A549 (cell line): ENCODE data around the gene FSTL5. TPM values are rescaled to one million over a fixed set of nuclear protein-coding genes. Genes with fewer than 3 reads are reported as not detected.

Source experiments
- ATAC-seq, 2 experiments: fragments of 200-7000 bp in 1 of 2; fragments of >200 bp in 1 of 2; cut with Nextera tagmentation in 1 of 2; cut with Tn5 transposase in 1 of 2; 3 replicates each; pipeline versions ENCODE4 v1.8.0 to v1.9.1; 2018 to 2020; ENCODE audit warnings: mild to moderate bottlenecking in 1 of 2, moderate library complexity in 1 of 2
- CTCF ChIA-PET: fragments of 300-600 bp; sonication (Branson Sonifier 250); formaldehyde crosslinking; extraction: SDS; loops from one replicate; lab custom pipeline; 2021; ENCODE audit warnings: antibody characterized with exemption, inconsistent platforms; lab: Yijun Ruan, JAX
- POLR2A ChIA-PET: fragments of 350-600 bp; formaldehyde crosslinking; extraction: SDS; loops from one replicate; lab custom pipeline; 2021; ENCODE audit warnings: antibody characterized with exemption, inconsistent platforms; lab: Yijun Ruan, JAX
- DNase-seq, 2 experiments: peaks; one replicate each; pipeline versions ENCODE4 v3.0.0 to v3.0.0-alpha.2; 2011 to 2016; ENCODE audit warnings: low read depth in 1 of 2, low spot score in 1 of 2
- FAIRE-seq: peaks from 2 replicates; lab custom pipeline; 2011; peaks lifted over from hg19 to GRCh38; lab: Jason Lieb, UNC
- H3K27ac ChIP-seq, 2 experiments: fragments of >200 bp; sonication (Bioruptor Twin); formaldehyde crosslinking; 3 replicates each; pipeline ENCODE4 v1.5.1; 2016 to 2017
- H3K4me1 ChIP-seq: fragments of >200 bp; sonication (Bioruptor Twin); formaldehyde crosslinking; 3 replicates; pipeline ENCODE4 v1.6.1; 2016
- H3K4me2 ChIP-seq: fragments of >200 bp; sonication (Bioruptor Twin); formaldehyde crosslinking; 3 replicates; pipeline ENCODE4 v1.6.1; 2016
- H3K4me3 ChIP-seq: fragments of >200 bp; sonication (Bioruptor Twin); formaldehyde crosslinking; 3 replicates; pipeline ENCODE4 v1.5.1; 2016
- H3K9me3 ChIP-seq: fragments of >200 bp; sonication (Bioruptor Twin); formaldehyde crosslinking; 3 replicates; pipeline ENCODE4 v1.6.1; 2016
- CBX2 ChIP-seq: fragments of 200-600 bp; sonication (generic); IDR thresholded peaks from 2 replicates; pipeline ENCODE4 v1.6.1; 2016; ENCODE audit warnings: low read depth, mild to moderate bottlenecking, borderline replicate concordance
- CHD2 ChIP-seq: fragments of 150-350 bp; IDR thresholded peaks from 2 replicates; pipeline ENCODE4 v1.6.1; 2014; ENCODE audit warnings: low read length; ENCODE audit not compliant: partially characterized antibody
- CHD4 ChIP-seq: fragments of 200-600 bp; sonication (generic); IDR thresholded peaks from 2 replicates; pipeline ENCODE4 v1.6.1; 2016; ENCODE audit warnings: antibody characterized with exemption, mild to moderate bottlenecking, borderline replicate concordance
- EHF ChIP-seq: fragments of 250-450 bp; sonication (Bioruptor Pico); IDR thresholded peaks from 2 replicates; pipeline ENCODE4 v1.5.0; 2020; ENCODE audit warnings: mild to moderate bottlenecking
- EP300 ChIP-seq, 2 experiments: fragments of >200 bp; sonication (Bioruptor Twin); formaldehyde crosslinking; IDR thresholded peaks; 2 replicates in 1 of 2; 3 replicates in 1 of 2; pipeline ENCODE4 v1.6.1; 2016 to 2017
- FOSL2 ChIP-seq, 2 experiments: fragments of 450-650 bp in 1 of 2; fragments of >200 bp in 1 of 2; sonication (Bioruptor Twin) in 1 of 2; formaldehyde crosslinking; IDR thresholded peaks; 2 replicates each; pipeline versions ENCODE4 v1.5.0 to v1.6.1; 2016 to 2020; ENCODE audit warnings: mild to moderate bottlenecking in 1 of 2, moderate library complexity in 1 of 2
- HOXA7 ChIP-seq: fragments of 250-450 bp; sonication (Bioruptor Pico); IDR thresholded peaks from 2 replicates; pipeline ENCODE4 v1.5.0; 2020; ENCODE audit warnings: mild to moderate bottlenecking, moderate library complexity
- JUNB ChIP-seq: fragments of >200 bp; sonication (Bioruptor Twin); formaldehyde crosslinking; IDR thresholded peaks from 2 replicates; pipeline ENCODE4 v1.6.1; 2016
- MYC ChIP-seq: IDR thresholded peaks from 2 replicates; pipeline ENCODE4 v1.6.1; 2012; ENCODE audit warnings: mild to moderate bottlenecking, inconsistent platforms, low read length, improper control_type of control experiment, borderline replicate concordance
- NFE2L2 ChIP-seq: fragments of 150-350 bp; conservative IDR thresholded peaks from 2 replicates; pipeline ENCODE4 v1.6.1; 2014; ENCODE audit warnings: low read length
- NR3C1 ChIP-seq: fragments of >200 bp; sonication (Bioruptor Twin); formaldehyde crosslinking; IDR thresholded peaks from 3 replicates; pipeline ENCODE4 v1.6.1; 2017
- POLR2AphosphoS2 ChIP-seq: conservative IDR thresholded peaks from 2 replicates; pipeline ENCODE4 v1.6.1; 2012; ENCODE audit warnings: low read length, improper control_type of control experiment, inconsistent platforms
- RAD21 ChIP-seq, 2 experiments: fragments of >200 bp in 1 of 2; sonication (Bioruptor Twin) in 1 of 2; formaldehyde crosslinking in 1 of 2; IDR thresholded peaks in 1 of 2; conservative IDR thresholded peaks in 1 of 2; 2 replicates in 1 of 2; 3 replicates in 1 of 2; pipeline ENCODE4 v1.6.1; 2012 to 2018; ENCODE audit warnings: inconsistent platforms in 1 of 2
- RCOR1 ChIP-seq: fragments of 150-350 bp; IDR thresholded peaks from 2 replicates; pipeline ENCODE4 v1.6.1; 2014; ENCODE audit warnings: antibody characterized with exemption, low read length, low read depth
- ZC3H11A ChIP-seq: fragments of 450-650 bp; IDR thresholded peaks from 2 replicates; pipeline ENCODE4 v1.6.1; 2014; ENCODE audit warnings: antibody characterized with exemption, mild to moderate bottlenecking
- ZFP36 ChIP-seq: fragments of 450-650 bp; IDR thresholded peaks from 2 replicates; pipeline ENCODE4 v1.6.1; 2014; ENCODE audit warnings: borderline replicate concordance; ENCODE audit not compliant: partially characterized antibody
- ZNF302 ChIP-seq: fragments of 250-450 bp; sonication (Bioruptor Pico); IDR thresholded peaks from 2 replicates; pipeline ENCODE4 v1.9.0; 2021; ENCODE audit warnings: inconsistent platforms, mild to moderate bottlenecking, moderate library complexity
- ZSCAN20 ChIP-seq: fragments of 250-450 bp; sonication (Bioruptor Pico); IDR thresholded peaks from 2 replicates; pipeline ENCODE4 v1.8.0; 2022; ENCODE audit warnings: mild to moderate bottlenecking, moderate library complexity
- WGBS: methylation state at CpG from one replicate; pipeline ENCODE4 v1.1.6; 2017; ENCODE audit errors: missing lambda C conversion rate; 5-methylcytosine and 5-hydroxymethylcytosine counted together
- polyA plus RNA-seq, 4 experiments: library from polyadenylated mRNA; depleted of rRNA in 3 of 4; stranded (reverse); fragments of >200 nt; fragmentation: RNase III in 1 of 4; extraction: RNeasy Plus Mini Kit Qiagen cat#74134 plus additional on column Dnase treatment in 1 of 4; gene quantifications; 2 replicates in 3 of 4; 3 replicates in 1 of 4; pipeline ENCODE4 v1.2.3, GENCODE V29; 2011 to 2017
- TF ChIP-seq, protein P1 (sequence below): fragments of >200 bp; sonication (Bioruptor Twin); formaldehyde crosslinking; IDR thresholded peaks from 2 replicates; pipeline ENCODE4 v1.6.1; 2016
- TF ChIP-seq, protein P2 (sequence below): IDR thresholded peaks from 2 replicates; pipeline ENCODE4 v1.6.1; 2012; ENCODE audit warnings: low read depth, borderline replicate concordance
- TF ChIP-seq, protein P3 (sequence below): fragments of >200 bp; sonication (Bioruptor Twin); formaldehyde crosslinking; IDR thresholded peaks from 3 replicates; pipeline ENCODE4 v1.6.1; 2016
- TF ChIP-seq, protein P4 (sequence below): fragments of 150-350 bp; IDR thresholded peaks from 2 replicates; pipeline ENCODE4 v1.6.1; 2014; ENCODE audit warnings: low read depth, mild to moderate bottlenecking, low read length
- TF ChIP-seq, protein P5 (sequence below): IDR thresholded peaks from 2 replicates; pipeline ENCODE4 v1.6.1; 2012
- TF ChIP-seq, protein P6 (sequence below): fragments of 450-650 bp; IDR thresholded peaks from 2 replicates; pipeline ENCODE4 v1.6.1; 2014; ENCODE audit warnings: antibody characterized with exemption

FSTL5 gene
- polyA plus RNA-seq, 2 of the 4 experiments (the other 2 are of a cell fraction), result 0.06 to 0.10 TPM

DNA sequence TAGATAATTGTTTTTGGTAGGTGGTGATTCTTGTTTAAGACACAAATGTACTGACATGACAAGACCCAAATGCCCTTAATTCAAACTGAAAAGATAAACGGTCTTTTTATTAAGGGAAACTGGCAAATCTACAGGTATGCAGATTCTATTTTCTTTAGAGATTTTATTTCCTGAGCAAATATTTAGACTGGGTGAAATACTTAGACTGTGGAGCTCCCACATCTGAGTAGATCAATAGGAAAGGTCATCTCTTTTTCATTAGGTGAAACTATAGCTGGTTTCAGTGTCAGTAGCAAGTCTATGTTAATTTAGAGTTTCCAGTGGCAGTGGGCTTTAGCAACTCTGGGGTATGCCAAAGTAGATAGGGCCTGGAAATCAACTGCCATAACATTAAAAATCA is 446.7 kb downstream of the FSTL5 start:
- FAIRE-seq (no peak), DNase-seq (no peak), ATAC-seq (no peak)
- Histone ChIP-seq H3K4me3 (no peak overlapping the region), H3K27ac (no peak overlapping the region), H3K4me1 (no peaks in the 10 kb centered on the region), H3K4me2 (no peak overlapping the region), H3K9me3 (no peaks in the 10 kb centered on the region)
- ChIA-PET CTCF (no interaction called here), POLR2A (no interaction called here)
- TF ChIP-seq HOXA7 (CRISPR knock-in tag) (no peak), NFE2L2 (no peak), ZFP36 (no peak), ZNF302 (CRISPR knock-in tag) (no peak), POLR2AphosphoS2 (no peak), CHD2 (no peak)
- TF ChIP-seq, protein P1, sequence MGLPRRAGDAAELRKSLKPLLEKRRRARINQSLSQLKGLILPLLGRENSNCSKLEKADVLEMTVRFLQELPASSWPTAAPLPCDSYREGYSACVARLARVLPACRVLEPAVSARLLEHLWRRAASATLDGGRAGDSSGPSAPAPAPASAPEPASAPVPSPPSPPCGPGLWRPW, result no peak
- 9% methylated on average over 1 of the region's 1 CpG for WGBS

DNA sequence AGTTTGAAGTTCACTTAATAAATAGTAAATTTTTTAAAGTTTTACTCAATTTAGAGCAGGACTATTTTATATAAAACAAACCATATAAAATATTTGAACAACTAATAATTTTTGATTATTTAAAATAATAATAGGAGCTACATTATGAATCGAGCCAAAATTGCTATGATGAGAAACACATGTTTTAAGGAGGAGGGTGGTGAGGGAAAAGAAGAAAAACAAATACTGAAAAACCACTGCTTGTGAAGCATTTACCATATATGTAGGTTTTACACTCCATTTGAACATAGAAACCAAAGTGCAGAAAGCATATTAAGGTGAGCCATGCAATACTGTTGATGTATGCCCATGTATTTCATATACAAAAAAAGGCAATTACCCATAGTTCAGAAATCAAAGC is 448.9 kb downstream of the FSTL5 start:
- FAIRE-seq (no peak), ATAC-seq (no peak), DNase-seq (no peak)
- Histone ChIP-seq H3K9me3 (no peaks in the 10 kb centered on the region), H3K27ac (no peak overlapping the region), H3K4me2 (no peak overlapping the region), H3K4me1 (no peaks in the 10 kb centered on the region), H3K4me3 (no peak overlapping the region)
- TF ChIP-seq, protein P2, sequence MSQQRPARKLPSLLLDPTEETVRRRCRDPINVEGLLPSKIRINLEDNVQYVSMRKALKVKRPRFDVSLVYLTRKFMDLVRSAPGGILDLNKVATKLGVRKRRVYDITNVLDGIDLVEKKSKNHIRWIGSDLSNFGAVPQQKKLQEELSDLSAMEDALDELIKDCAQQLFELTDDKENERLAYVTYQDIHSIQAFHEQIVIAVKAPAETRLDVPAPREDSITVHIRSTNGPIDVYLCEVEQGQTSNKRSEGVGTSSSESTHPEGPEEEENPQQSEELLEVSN, result no peak
- no peak for TF ChIP-seq RAD21 (conservative IDR thresholded peaks at IDR 0.05 in 1 of 2, IDR thresholded peaks at IDR 0.05 in 1 of 2)
- TF ChIP-seq ZSCAN20 (CRISPR knock-in tag), result no peak
- TF ChIP-seq FOSL2 (IDR thresholded peaks at IDR 0.05), result no peak
- no peak for TF ChIP-seq FOSL2 (CRISPR knock-in tag; IDR thresholded peaks at IDR 0.05)
- TF ChIP-seq NR3C1, result no peak
- TF ChIP-seq MYC, result no peak
- no peak for TF ChIP-seq CHD4
- TF ChIP-seq RCOR1, result no peak
- TF ChIP-seq, protein P3, sequence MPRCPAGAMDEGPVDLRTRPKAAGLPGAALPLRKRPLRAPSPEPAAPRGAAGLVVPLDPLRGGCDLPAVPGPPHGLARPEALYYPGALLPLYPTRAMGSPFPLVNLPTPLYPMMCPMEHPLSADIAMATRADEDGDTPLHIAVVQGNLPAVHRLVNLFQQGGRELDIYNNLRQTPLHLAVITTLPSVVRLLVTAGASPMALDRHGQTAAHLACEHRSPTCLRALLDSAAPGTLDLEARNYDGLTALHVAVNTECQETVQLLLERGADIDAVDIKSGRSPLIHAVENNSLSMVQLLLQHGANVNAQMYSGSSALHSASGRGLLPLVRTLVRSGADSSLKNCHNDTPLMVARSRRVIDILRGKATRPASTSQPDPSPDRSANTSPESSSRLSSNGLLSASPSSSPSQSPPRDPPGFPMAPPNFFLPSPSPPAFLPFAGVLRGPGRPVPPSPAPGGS, result no peak
- TF ChIP-seq, protein P4, sequence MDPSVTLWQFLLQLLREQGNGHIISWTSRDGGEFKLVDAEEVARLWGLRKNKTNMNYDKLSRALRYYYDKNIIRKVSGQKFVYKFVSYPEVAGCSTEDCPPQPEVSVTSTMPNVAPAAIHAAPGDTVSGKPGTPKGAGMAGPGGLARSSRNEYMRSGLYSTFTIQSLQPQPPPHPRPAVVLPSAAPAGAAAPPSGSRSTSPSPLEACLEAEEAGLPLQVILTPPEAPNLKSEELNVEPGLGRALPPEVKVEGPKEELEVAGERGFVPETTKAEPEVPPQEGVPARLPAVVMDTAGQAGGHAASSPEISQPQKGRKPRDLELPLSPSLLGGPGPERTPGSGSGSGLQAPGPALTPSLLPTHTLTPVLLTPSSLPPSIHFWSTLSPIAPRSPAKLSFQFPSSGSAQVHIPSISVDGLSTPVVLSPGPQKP, result no peak
- no peak for TF ChIP-seq ZC3H11A
- no peak for TF ChIP-seq EP300 (IDR thresholded peaks at IDR 0.05)
- ChIA-PET POLR2A (no interaction called here), CTCF (no interaction called here)
- 13% methylated on average over 1 of the region's 1 CpG for WGBS

DNA sequence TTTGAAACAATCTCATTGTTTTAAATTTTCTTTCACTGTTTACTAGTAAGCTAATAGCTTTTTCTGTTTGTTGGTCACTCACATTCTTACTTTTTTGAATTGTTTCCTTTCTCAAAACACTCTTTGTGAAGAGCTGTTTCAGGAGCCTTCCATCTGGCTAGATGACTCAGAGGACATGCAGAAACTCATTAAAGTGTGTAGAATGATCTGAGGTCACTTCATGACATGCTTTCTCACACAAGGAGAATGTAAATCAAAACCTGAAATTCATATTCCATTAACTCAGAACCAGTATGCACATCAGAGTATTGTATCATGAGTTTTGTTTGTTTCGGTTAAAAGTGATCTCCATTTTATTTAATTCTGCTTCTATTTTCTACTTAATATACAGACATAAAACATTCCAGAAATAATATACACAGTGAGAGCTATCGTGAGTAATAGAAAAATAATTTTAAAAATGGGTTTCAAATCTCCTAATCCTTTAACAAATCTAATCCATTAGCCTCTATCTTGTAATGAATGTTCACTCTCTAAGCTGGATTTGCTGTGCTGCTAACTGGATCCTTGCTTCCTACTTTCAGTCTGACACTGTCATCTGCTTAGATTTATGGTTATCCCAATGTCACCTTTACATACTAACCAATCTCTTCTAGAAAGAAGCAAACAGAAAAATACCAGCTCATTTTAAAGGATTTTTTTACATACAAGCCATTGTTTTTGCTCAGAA is 449.6 kb downstream of the FSTL5 start:
- ChIA-PET POLR2A (no interaction called here), CTCF (no interaction called here)
- no peak for DNase-seq
- H3K4me1 ChIP-seq, result no peaks in the 10 kb centered on the region
- ATAC-seq, result no peak
- H3K9me3 ChIP-seq, result no peaks in the 10 kb centered on the region
- no peak overlapping the region for H3K4me3 ChIP-seq
- FAIRE-seq, result no peak
- no peak overlapping the region for H3K4me2 ChIP-seq
- no peak overlapping the region for H3K27ac ChIP-seq
- WGBS, result 35% methylated on average over 2 of the region's 2 CpGs
- TF ChIP-seq, protein P5, sequence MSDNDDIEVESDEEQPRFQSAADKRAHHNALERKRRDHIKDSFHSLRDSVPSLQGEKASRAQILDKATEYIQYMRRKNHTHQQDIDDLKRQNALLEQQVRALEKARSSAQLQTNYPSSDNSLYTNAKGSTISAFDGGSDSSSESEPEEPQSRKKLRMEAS, result no peak
- TF ChIP-seq JUNB, result no peak
- no peak for TF ChIP-seq NFE2L2
- TF ChIP-seq, protein P6, sequence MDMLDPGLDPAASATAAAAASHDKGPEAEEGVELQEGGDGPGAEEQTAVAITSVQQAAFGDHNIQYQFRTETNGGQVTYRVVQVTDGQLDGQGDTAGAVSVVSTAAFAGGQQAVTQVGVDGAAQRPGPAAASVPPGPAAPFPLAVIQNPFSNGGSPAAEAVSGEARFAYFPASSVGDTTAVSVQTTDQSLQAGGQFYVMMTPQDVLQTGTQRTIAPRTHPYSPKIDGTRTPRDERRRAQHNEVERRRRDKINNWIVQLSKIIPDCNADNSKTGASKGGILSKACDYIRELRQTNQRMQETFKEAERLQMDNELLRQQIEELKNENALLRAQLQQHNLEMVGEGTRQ, result no peak
- TF ChIP-seq EHF (CRISPR knock-in tag), result no peak
- TF ChIP-seq NR3C1, result no peak
- no peak for TF ChIP-seq ZC3H11A
- TF ChIP-seq CBX2, result no peak
